ENCODE data around the gene CPN2. TPM values are rescaled to one million over a fixed set of nuclear protein-coding genes. Genes with fewer than 3 reads are reported as not detected.

Gene CPN2
- polyA plus RNA-seq, 2 of the 4 experiments (the other 2 are of a cell fraction) = not detected

- Histone ChIP-seq H3K4me1 (no peaks in the 10 kb centered on the region), H3K4me3 (no peak overlapping the region), H3K27ac (no peak overlapping the region), H3K9me3 (no peaks in the 10 kb centered on the region), H3K4me2 (no peak overlapping the region)
- ATAC-seq = no peak
- TF ChIP-seq ZFP36 (IDR thresholded peaks at IDR 0.05; ENCODE audit: borderline replicate concordance, partially characterized antibody) (no peak), ESRRA (IDR thresholded peaks at IDR 0.05; ENCODE audit: borderline replicate concordance, low read length) (no peak), HOXB13 (CRISPR knock-in tag; IDR thresholded peaks at IDR 0.05; ENCODE audit: low read depth) (no peak), JUN (IDR thresholded peaks at IDR 0.05) (no peak)
- DNase-seq (ENCODE audit: low read depth in 1 of 2, low spot score in 1 of 2) = no peak
- ChIA-PET CTCF (interaction anchor here (1.7 kb wide), 1 partner anchor 10 kb away, joined by 6 read pairs; no protein-coding TSS in a partner anchor), POLR2A (no interaction called here)
- no peak for FAIRE-seq
- WGBS (ENCODE audit: missing lambda C conversion rate) = 84% methylated on average over 14 of the region's 14 CpGs
Measured at GRCh38 chr3:194351952-194352536, 916 bp upstream of the CPN2 start.

DNA sequence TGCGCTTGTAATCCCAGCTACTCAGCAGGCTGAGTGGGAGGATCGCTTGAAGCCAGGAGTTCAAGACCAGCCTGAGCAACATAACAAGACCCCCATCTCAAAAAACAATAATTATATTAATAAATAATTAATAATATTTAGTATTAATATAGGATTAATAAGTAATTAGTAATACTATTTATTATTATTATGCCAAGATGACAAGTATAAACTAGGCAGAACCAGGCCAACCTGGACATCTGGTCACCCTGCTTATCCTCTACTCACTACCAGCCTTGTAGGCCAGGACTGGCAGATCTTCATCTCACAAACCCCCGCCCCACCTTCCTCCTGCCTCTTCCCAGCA, 429 bp downstream of the CPN2 start:
- DNase-seq (ENCODE audit: low read depth in 1 of 2, low spot score in 1 of 2) (no peak), FAIRE-seq (no peak), ATAC-seq (no peak)
- ChIA-PET POLR2A (no interaction called here), CTCF (interaction anchor here (0.5 to 1.7 kb wide), 4 partner anchors 8 to 919 kb away, joined by 3 to 6 read pairs (median 4); no protein-coding TSS in a partner anchor)
- no peak overlapping the region for H3K4me3 ChIP-seq
- no peaks in the 10 kb centered on the region for H3K4me1 ChIP-seq
- TF ChIP-seq KDM5A (IDR thresholded peaks at IDR 0.05) (no peak), BCL3 (IDR thresholded peaks at IDR 0.05) (no peak), FOSL2 (IDR thresholded peaks at IDR 0.05) (no peak), FOSL2 (CRISPR knock-in tag; IDR thresholded peaks at IDR 0.05) (no peak), PBX3 (IDR thresholded peaks at IDR 0.05) (no peak), FOXS1 (CRISPR knock-in tag; IDR thresholded peaks at IDR 0.05) (no peak), RAD21 (conservative IDR thresholded peaks at IDR 0.05 in 1 of 2, IDR thresholded peaks at IDR 0.05 in 1 of 2) (no peak), ZC3H11A (IDR thresholded peaks at IDR 0.05) (no peak), NFE2L2 (conservative IDR thresholded peaks at IDR 0.05; ENCODE audit: low read length) (no peak), TFCP2L1 (CRISPR knock-in tag; IDR thresholded peaks at IDR 0.05) (no peak), SMC3 (IDR thresholded peaks at IDR 0.05) (no peak), EHF (CRISPR knock-in tag; IDR thresholded peaks at IDR 0.05) (no peak), PHF8 (IDR thresholded peaks at IDR 0.05; ENCODE audit: borderline replicate concordance, low read depth) (no peak), RNF2 (IDR thresholded peaks at IDR 0.05; ENCODE audit: borderline replicate concordance, low read depth) (no peak), ELK1 (IDR thresholded peaks at IDR 0.05; ENCODE audit: low read depth, low read length) (no peak), USF2 (IDR thresholded peaks at IDR 0.05) (no peak)
- TF ChIP-seq, protein P1, sequence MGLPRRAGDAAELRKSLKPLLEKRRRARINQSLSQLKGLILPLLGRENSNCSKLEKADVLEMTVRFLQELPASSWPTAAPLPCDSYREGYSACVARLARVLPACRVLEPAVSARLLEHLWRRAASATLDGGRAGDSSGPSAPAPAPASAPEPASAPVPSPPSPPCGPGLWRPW (IDR thresholded peaks at IDR 0.05) = no peak
- no peak overlapping the region for H3K4me2 ChIP-seq
- 63% methylated on average over 3 of the region's 3 CpGs for WGBS (ENCODE audit: missing lambda C conversion rate)
- H3K9me3 ChIP-seq = no peaks in the 10 kb centered on the region
- H3K27ac ChIP-seq = no peak overlapping the region
